ENCODE data around the gene SAMD4A.

Gene SAMD4A

GRCh38 chr14:54807881-54808280 lies 241.0 kb downstream of the SAMD4A start:
- DNase-seq: no peak

- no peak for DNase-seq
Observed at GRCh38 chr14:54808326-54809161, 241.6 kb downstream of the SAMD4A start.

DNA sequence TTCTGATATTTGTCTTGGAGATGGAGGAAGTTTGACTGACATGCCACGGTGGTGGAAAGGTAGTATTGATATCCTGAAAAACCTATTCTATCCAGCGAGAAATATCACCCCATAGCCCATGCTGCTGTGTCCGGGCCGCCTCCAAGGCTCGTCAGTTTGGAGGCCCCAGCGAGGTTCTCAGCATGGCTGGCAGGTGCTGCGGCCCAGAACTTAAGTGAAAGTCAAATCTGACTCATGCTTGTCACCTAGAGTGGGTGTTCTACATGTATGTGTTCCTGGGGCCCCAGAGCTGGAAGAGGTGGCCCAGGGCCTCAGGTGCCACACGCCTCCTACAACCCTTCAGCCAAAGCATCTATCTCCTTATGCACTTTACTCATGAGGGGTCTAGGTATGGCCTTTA lies 242.8 kb downstream of the SAMD4A start:
- no peak for DNase-seq

GRCh38 chr14:54812617-54813016 lies 245.7 kb downstream of the SAMD4A start:
- no peak for DNase-seq

DNA sequence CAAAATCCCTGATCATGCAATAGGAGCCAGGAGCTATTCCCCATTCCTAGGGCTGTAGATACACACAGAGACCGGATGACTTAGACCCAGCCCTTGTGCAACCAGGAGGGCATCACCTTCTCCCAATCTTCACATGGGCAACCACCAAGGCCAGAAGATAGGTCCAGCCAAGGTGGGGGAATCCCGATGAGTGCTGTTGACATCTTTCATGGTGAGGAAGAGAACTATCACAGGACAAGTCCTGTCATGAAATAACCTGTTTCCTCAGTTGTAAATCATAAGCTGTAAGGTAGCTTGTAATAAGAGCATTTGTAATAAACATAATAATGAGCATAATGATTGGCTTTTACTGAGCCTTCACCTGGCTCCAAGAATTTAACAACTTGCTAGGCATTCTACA lies 246.2 kb downstream of the SAMD4A start:
- no peak for DNase-seq

DNA sequence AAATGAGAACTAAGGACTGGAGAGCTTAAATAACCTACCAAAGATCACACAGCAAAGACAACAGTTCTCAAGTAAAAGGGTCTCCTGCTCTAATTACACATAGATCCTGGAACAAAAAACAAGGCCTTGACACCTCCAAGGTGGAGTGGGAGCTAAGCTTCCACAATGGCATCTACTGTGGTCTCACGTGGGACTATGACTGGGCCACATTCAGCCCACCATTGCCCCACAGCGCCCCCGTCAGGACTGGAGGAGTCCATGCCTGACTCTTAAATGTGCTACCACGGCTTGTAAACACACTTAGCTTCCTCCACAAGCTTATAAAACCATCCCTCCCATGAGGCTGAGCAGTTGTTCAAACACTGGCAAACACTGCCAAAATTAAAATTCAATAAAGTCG lies 247.1 kb downstream of the SAMD4A start:
- no peak for DNase-seq

GRCh38 chr14:54815016-54815415 lies 248.1 kb downstream of the SAMD4A start:
- DNase-seq: no peak

DNA sequence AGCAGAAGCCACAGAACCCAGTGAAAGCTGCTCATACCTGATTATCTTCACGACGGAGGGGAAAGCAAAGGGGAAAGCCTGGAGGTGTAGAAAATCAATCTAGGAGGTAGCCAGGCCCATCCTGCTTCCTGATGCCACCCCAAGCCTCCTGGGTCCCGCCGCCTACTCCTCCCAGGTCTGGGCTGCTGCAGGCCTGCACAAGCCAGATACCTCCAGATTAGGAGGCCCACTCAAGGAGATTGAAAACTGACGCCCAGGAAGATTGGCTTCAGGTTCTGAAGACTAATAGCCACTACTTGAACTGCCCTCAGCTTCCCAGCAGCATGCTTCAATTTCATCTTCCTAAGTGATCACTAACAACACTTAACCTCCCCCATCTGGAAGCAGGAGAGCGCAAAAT lies 248.6 kb downstream of the SAMD4A start:
- DNase-seq: no peak

DNA sequence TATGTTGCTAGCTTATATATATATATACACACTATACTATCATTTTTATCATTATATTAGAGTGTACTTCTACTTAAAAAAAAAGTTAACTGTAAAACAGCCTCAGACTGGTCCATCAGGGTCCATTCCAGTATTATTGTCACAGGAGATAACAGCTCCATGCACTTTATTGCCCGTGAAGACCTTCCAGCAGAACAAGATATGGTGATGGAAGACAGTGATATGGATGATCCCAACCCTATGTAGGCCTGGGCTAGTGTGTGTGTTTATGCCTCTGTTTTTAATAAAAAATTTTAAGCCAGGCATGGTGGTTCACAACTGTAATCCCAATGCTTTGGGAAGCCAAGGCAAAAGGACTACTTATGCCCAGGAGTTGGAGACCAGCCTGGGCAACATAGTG lies 249.5 kb downstream of the SAMD4A start:
- no peak for DNase-seq

- no peak for DNase-seq
Observed at GRCh38 chr14:54817506-54817905, 250.6 kb downstream of the SAMD4A start.

DNA sequence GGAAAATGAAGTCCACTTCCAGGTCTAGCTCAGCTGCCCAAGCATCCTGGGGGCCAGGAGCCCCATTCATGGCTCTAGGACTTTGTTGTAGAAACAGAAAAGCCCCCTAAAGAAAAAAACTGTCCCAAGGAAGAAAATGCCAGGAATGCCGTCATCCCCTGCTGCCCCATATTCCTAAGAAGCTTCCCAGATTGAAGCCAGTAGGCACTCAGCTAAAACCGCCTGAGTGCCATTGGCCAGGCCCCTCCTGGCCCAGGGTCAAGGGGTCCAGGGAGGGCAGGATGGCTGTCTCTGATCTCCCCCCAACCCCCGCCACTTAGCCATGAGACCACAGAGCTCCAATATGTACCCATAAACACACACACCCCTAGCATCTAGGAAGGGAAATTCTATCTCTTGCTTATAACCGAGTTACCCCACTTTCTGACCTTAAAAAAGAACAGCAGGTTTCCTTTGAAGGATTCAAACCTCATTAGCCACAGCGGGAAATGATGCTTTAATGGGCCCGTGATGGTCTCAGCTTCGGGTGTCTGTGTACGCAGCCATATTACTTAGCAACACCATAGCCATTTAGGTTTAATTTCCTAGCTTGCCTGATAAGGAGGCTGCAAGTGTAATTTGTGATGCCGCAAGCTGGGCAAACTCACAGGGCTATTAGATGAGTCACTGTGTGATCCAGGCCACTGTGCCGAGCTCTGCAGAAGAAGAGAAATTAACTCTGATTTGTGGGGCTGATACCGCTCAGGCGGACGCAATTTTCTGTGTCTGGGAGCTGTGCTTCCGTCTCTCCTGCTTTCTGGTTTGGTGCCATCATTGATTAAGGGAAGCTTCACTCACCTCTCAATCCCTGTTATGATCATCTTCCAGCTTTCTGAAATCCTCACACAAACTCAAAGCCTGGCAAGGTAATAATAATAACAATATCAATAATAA lies 251.5 kb downstream of the SAMD4A start:
- DNase-seq: peak; percentile 69

- DNase-seq: no peak
Observed at GRCh38 chr14:54822685-54823084, 255.8 kb downstream of the SAMD4A start.

GRCh38 chr14:54823757-54824549 lies 257.0 kb downstream of the SAMD4A start:
- no peak for DNase-seq

DNA sequence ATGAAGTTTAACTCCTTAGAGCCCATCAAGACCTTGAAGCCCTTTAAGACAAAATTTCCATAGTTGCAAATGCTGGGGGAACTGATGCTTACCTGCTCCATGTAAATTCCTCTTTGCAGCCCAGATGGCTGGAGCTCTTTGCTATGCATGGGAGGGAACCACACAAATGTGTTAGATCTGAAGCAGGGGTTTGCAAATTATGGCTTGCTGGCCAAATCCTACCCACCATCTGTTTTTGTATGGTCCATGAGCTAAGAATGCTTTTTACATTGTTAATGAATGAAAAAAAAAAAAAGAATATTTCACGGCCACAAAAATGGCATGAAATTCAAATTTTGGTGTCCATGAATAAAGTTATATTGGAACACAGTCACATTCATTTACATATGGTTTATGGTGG lies 261.1 kb downstream of the SAMD4A start:
- no peak for DNase-seq

GRCh38 chr14:54829486-54830224 lies 262.7 kb downstream of the SAMD4A start:
- DNase-seq: no peak

GRCh38 chr14:54830650-54831049 lies 263.7 kb downstream of the SAMD4A start:
- DNase-seq: no peak

DNA sequence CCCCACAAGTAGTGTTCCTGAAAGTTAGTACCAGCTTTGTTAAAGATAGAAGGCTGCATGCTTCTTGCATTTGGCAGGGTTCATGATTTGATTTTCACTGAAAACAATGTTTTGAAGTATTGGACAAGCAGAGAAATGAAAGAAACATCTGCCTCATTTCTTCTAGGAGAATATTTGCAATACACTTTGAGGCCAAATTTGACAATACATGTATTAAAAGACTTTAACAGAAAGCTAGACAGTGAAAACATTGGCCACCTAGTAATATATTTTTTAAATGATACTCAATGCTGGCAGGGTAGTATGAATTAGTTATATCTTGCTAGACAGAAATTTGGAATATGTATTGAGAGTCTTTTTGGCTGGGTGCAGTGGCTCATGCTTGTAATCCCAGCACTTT lies 267.2 kb downstream of the SAMD4A start:
- DNase-seq: no peak

GRCh38 chr14:54834727-54835126 lies 267.8 kb downstream of the SAMD4A start:
- no peak for DNase-seq

DNA sequence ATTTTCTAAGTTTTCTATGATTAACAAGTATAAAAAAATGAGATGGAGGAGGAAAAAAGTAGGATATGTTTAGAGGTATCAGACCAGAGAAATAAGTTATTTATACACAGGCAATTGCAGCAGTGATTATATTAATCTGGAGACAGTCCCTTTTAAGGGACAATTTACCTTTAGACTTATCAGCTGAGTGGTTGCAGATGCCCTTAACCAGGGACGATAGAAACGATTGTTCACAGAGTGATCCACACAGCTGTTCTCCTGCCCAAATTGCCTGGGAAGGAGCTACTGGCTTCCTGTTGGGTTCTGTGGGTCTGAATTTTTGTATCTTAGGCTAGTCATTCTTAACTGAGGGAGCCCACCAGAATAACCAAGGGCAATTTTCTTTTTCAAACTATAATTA lies 269.3 kb downstream of the SAMD4A start:
- no peak for DNase-seq

GRCh38 chr14:54837508-54838149 lies 270.7 kb downstream of the SAMD4A start:
- no peak for DNase-seq

GRCh38 chr14:54838931-54839512 lies 272.1 kb downstream of the SAMD4A start:
- DNase-seq: no peak
